Left colon (tissue), 2 donors: ENCODE data around the gene TNFSF18. TPM values are rescaled to one million over a fixed set of nuclear protein-coding genes. Genes with fewer than 3 reads are reported as not detected.

Experiments
- ATAC-seq: fragments of 200-7000 bp; cut with Tn5 transposase; one replicate; pipeline ENCODE4 v1.9.1; 2020; ENCODE audit warnings: mild to moderate bottlenecking, moderate library complexity
- DNase-seq, 2 donors: peaks; one replicate each; pipeline ENCODE4 v3.0.0-alpha.2; 2020
- intact Hi-C, 2 donors: fragments of 100-400 bp; cut with DNase I in 1 of 2; cut with micrococcal nuclease in 1 of 2; formaldehyde crosslinking; loops; one replicate each; pipeline versions ENCODE4 v1.11.2 to v1.14.0; 2022; cut with DNase I, micrococcal nuclease
- total RNA-seq, 2 donors: library from RNA; stranded (reverse); fragmentation: NEBNext Ultra II Directional; extraction: Animal tissue kit (Norgen Biotek cat#: 25700); gene quantifications; one replicate each; pipeline ENCODE4 v1.2.1, GENCODE V29; 2021
- donor health status: DM: no; HTN: no; CAD: no.
- donor health status: DM: yes; HTN: yes; CAD: no.

Gene TNFSF18
- total RNA-seq, 2 donors from 2014 or later, result 0.28 TPM; not detected in 1

DNA sequence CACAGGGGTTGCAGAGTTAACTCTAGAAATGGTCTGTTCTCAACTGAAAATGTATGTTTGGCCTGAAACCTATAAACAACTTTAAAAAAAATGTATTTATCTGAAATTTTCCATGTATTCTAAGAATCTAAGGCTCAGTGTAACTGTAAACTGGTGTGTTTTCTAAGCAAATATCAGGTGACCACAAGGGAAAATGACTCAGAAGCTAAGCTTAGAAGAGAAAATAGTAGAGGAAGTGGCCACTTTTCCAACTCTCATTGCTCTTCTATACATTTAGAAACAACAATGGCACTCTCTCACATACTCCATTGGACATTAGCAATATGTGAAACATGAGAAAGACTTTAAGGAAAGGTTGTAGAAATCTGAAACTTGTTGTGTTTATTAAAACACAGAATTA, 7.5 kb downstream of the TNFSF18 start:
- ATAC-seq (no peak), DNase-seq (no peak)
- intact Hi-C loops, result no loop called here

DNA sequence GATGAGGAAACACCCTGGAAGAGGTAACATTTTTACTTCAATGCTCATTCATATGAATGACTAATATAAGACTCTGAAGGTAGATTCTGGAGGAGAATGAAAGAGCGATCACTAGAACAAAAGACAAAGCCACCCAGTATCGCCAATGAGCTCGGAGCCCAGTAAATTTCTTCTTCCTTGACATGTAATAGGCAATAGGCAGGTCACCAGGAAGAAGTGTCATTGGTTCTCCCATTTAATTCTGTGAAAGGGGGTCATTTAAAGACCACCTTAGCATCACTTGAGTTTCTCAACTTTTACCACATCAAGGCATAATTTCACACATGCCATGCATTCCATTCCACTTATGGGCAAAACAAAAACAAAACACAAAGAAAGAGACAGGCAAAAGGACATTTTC, 7.9 kb downstream of the TNFSF18 start:
- intact Hi-C loops, result no loop called here
- DNase-seq (no peak), ATAC-seq (no peak)

DNA sequence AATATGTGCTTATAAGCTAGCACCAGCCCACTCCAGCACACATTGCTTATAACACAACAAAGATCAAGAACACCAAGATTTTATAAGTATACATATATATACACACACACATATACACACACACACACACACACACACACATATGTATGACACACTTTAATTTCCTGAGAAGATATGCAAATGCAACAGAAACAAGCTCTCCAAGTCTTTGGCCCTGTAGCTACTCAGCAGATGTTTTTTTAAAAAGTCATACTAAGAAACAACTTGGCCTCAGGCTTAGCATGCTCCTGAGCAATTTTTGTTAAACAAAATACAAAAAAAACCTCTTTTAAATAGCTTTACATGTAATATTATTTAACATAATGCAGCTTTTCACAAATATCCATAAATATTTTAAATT, 11.1 kb downstream of the TNFSF18 start:
- ATAC-seq (no peak), DNase-seq (no peak)
- intact Hi-C loops, result no loop called here

DNA sequence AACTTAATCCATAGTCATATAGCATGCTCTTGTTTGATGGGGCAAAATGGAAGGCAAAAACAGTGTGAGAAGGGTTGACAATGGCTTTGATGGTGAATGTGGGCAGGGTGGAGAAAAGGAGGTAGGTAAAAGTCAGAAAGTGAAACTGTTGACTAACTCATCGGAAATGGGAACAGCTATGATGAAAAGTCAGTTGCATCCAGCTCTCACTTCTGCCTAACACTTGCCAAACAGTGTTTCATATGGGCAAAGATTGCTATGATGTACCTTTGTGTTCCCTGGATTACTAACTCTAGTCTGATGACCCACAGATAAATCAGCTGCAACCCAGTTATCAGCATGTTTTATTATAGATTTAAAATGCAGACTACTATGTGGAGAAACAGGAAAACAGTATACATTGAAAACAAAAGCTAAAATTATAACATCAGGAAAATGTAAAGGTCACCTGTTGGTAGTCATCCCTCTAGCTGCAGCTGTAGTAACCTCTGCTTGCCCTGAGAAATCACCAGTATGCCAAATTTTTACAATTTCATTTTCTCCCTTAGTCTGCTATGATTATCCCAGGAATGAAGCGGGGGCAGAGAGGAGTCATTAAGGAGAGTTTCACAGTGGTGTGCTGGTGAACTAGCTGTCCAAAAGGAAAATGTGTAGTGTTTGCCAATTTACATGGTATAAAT, 11.7 kb downstream of the TNFSF18 start:
- intact Hi-C loops, result no loop called here
- ATAC-seq, result no peak

DNA sequence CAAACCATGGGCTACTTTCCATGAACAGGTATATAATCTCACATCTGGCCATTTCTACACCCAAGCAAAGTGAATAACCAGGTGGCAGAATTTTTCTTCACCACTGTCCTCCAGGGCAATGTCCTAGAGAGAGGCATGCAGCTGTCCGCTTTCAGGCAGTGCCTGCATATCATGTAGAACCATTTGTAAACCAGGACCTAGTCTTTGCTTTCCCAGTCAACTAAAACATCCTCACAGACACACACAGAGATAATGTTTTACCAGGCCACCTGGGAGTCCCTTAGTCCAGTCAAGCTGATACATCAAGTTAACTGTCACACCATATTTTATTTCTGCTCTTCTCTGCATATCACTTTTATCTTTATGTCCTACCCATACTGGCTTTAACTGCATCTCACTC, 26.2 kb downstream of the TNFSF18 start:
- DNase-seq (no peak), ATAC-seq (peak; percentile 68)
- intact Hi-C loops, result no loop called here

More for the DNA sequence above, 11.7 kb downstream of the TNFSF18 start:
- no peak for DNase-seq

DNA sequence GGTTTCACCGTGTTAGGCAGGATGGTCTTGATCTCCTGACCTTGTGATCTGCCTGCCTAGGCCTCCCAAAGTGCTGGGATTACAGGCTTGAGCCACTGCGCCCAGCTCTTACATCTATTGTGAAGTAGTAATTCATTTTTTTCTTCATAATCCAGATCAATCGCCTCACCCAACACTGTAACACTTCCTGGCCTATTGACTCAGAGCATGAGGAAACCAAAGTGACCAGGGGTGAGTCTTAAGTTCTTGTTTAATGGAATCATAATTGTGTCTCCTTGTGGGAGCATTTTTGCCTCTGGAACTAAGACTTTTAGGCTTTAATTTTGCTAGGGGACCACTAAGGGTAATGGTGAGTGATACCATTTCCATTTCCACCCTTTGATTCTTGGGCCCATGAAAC, 27.4 kb downstream of the TNFSF18 start:
- ATAC-seq (no peak), DNase-seq (no peak)
- intact Hi-C loops, result no loop called here

DNA sequence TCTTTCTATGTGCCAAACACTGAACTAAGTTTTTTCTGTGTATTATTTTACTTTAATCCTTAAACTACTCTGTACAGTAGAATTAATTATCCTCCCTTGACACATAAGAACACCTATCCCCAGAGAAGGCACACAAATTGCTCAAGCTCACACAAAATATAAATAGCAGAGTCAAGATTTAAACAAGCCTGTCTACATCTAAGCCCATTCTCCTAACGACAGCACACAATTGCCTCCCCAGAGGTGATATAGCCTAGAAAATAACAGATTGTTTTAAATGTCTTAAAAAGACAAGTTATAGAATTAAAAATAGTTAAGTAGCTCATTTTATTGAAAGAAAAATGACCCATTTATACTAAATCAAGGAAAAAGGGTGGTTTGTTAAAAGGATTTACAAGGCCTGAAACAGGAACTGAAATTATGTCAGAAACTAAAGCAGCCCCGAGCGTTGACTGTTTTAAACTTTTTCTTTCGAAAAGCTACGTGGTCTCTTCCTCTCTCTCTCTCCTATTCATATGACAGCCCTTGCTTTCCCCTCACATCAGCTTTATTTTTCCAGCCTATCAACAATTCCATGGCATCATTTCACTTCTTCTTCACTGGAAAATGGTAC, 30.5 kb downstream of the TNFSF18 start:
- no peak for DNase-seq
- ATAC-seq, result no peak
- intact Hi-C loops, result no loop called here

DNA sequence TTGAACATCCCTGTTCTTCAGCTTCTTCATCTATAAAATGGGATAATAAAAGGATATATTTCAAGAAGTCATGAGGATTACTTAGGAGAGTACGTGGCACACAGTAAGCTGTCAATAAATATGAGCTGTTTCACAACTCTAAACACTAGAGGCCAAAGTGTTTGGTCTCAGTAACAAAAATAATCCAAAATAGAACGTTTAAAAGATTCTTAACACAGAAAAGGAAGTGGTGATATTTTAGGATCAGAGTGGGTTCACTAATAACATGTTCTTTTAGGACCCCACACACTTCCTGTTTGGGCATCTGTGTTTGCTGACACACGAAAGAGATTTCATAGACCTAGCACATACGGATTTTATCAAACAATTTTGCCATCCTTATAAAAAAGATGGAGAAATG, 32.9 kb downstream of the TNFSF18 start:
- intact Hi-C loops, result no loop called here
- ATAC-seq (no peak), DNase-seq (no peak)

DNA sequence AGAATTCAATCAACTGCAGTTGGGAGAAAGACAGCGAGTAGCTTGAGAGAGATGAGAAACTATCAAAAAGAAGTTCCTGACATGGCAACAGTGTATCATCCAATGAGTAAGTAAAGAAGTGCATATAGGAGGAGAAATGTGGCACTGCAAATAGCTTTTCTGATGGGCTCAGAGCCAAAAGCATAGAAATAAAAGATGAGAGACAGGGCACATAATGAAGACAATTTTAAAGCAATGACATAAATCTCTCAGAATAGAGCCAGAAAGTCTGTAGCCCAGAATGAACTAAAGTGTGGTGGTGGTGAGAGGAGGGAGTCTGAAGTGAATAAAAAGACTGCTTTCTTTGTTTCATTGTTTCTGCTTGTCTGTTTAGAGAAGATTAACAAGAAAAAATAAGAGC, 34.3 kb downstream of the TNFSF18 start:
- intact Hi-C loops, result no loop called here
- DNase-seq, result no peak
- no peak for ATAC-seq

DNA sequence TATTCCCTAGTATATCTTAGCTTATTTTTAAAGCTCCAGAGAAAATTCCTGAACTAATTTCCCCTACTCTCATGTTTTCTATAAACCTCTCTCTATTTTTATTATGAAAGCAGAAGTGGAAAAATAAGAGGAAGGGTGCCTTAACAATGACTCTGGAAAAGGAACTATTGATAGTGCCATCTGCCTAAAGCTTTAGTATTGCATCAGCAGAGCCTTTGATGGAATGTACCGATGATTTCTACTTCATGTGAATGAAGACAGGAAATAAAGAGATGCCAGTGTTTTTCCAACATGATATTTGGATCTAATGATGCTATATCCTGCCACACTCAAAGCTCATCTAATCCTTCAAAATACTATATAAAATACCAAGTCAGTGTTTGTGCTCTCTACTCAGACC, 35.1 kb downstream of the TNFSF18 start:
- DNase-seq, result no peak
- no peak for ATAC-seq
- intact Hi-C loops, result no loop called here

DNA sequence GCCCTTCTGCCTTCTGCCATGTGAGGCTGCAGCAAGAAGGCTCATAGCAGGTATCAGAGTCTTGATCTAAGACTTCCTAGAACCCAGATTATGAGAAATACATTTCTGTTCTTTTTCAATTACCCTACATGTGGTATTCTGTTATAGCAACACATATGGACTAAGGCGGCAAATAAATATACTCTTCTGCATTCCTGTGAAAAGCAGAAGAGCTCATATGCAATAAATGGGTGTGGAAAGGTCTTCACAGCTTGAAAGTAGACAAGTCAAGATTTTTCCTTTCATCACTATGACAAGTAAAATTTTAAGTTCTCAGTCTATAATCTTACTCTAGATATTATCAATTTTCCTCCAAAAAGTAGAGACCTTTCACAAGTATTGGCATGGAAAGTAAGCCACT, 36.6 kb downstream of the TNFSF18 start:
- ATAC-seq (no peak), DNase-seq (no peak)
- intact Hi-C loops, result no loop called here

DNA sequence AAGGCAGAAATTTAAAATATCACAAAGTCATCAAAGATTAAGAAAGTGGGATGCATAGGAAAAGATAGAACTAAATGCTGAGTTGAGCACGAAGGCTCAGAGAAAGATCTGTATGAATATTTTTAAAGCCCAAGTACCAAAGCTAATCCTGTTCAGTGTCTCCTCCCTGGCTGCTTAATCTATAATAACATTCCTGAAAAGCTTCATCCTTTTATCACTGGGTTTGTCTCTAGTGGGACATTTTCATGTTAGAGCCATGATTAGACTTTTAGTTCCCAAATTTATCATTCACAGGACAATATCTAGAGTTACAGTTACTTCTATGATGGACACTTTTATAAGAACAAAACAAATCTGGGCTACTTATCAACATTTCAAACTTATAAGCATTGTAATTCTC, 38.6 kb downstream of the TNFSF18 start:
- DNase-seq (no peak), ATAC-seq (no peak)
- intact Hi-C loops, result no loop called here

DNA sequence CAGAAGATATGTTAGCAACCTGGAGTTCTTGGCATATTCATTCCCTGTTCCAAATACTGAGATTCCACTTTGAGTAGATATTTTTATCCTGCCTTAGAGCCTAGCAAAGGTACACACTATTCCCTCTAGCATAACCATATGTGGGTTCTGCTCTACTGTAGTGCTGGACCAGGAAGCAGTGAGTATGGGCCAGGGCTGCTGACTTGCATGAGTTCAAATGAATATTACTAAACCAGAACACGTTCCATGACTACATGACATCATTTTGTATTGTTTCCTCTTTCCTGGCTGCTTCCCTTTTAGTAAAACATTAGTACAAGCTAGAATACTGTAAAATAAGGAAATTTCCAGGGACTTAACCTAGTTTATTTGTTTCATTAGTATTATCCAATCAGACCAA, 41.1 kb downstream of the TNFSF18 start:
- ATAC-seq, result no peak
- no peak for DNase-seq
- intact Hi-C loops, result no loop called here

DNA sequence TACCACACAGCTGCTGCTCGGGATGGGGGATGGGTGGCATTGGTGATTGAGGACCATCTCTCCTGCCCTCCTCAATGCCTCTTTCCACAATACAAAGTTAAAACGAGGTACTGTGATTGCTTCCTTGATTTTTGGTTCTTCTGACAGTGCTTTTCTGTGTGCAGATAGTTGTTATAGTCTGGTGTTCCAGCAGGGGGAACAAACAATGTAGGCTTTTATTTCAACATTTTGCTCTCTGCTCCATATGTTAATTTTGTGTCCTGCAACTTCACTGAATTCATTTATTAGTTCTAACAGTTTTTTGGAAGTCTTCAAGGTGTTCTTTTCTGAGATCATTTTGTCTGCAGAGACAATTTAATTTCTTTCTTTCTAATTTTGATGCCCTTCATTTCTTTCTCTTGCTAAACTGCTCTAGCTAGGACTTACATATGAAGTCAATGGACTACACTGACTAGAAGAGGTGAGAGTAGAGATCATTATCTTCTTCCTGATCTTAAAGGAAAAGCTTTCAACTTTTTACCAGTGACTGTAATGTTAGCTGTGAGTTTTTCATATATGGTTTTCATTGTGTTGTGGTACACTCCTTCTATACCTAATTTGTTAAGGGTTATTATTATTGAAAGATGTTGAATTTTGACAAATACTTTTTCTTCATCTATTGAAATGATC, 45.4 kb downstream of the TNFSF18 start:
- no peak for DNase-seq

DNA sequence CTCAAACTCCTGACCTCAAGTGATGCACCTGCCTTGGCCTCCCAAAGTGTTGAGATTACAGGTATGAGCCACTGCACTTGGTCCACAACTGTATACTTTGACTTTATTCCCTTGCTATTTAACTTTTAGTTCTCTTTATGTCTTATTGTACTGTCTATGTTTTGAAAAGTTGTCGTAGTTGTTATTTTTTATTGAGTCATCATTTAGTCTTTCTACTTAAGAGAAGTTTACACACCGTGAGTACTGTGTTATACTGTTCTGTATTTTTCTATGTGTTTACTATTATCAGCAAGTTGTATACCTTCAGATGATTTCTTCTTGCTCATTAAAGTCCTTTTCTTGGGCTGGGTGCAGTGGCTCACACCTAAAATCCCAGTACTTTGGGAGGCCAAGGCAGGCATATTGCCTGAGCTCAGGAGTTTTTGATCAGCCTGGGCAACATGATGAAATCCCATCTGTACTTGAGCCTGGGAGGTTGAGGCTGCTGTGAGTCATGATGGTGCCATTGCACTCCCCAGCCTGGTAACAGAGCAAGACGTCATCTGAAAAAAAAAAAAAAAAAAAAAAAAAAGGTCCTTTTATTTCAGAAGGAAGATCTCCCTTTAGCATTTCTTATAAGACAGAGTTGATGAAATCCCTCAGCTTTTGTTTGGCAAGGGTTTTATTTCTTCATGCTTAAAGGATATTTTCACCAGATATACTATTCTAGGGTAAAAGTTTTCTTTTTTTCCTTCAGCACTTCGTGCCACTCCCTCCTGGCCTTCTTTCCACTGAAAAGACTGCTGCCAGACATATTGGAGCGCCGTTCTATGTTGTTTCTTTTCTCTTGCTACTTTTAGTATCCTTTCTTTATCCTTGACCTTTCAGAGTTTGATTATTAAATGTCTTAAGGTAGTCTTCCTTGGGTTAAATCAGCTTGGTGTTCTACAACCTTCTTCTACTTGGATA, 47.6 kb downstream of the TNFSF18 start:
- intact Hi-C loops, result no loop called here
- DNase-seq (no peak), ATAC-seq (no peak)

More for the DNA sequence above, 45.4 kb downstream of the TNFSF18 start:
- intact Hi-C loops, result no loop called here
- ATAC-seq, result no peak

DNA sequence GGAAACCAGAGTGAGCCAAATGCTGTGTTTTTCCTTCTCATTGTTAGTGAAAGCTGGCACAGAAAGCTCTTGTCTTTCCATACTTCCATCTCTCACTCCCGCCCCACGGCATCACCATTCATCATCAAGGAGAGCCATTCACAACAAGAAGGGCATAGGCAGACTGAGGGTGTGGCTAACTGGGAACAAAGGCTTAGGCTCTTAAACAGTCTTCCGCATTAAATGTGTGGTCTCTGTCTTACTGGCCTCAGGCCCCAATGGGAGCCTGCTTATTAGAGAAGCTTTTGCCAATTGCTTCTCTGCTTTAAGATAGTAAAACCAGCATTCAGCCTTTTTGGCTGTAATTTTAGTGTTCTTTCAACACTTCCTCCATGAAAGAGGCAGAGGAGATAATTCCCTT, 51.4 kb downstream of the TNFSF18 start:
- no peak for ATAC-seq

DNA sequence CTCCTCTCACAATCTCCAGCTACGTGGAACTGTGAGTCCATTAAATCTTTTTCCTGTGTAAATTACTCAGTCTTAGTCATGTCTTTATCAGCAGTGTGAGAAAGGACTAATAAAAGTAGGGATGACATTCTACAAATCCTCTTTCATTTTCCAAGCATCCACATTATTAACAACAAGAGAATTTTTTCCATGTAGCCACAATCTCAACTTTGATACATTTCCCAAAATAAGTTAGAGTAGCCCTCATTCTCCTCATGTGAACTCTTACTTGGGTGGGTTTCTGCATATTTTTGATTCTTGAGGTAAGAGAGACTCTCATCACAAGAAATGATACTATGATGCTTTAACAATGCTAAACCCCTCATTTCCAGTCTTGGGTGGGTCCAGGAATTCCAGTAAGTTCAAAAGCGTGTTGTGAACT, 52.8 kb downstream of the TNFSF18 start:
- intact Hi-C loops, result no loop called here
- ATAC-seq, result no peak
- DNase-seq, result no peak

More for the DNA sequence above, 51.4 kb downstream of the TNFSF18 start:
- DNase-seq, result no peak
- intact Hi-C loops, result no loop called here

DNA sequence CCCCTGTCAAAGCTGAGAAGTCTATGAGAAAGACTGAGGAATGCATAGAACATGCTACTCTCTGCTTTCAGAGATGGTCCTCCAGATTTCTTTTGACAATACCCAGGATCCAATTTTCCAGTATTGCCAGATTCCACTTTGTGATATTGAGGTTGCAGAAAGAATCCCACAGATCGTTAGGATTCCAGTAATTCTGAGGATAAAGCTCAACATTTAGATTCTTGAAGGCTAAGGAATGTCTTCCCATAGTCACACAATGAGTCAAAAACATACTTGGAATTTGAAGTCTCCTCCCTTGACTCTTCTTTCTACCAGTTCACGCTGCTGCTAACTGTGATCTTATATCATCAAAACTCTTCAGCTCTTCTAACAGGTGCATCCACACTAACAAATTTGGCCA, 57.1 kb downstream of the TNFSF18 start:
- no peak for ATAC-seq
- no peak for DNase-seq
- intact Hi-C loops, result no loop called here

DNA sequence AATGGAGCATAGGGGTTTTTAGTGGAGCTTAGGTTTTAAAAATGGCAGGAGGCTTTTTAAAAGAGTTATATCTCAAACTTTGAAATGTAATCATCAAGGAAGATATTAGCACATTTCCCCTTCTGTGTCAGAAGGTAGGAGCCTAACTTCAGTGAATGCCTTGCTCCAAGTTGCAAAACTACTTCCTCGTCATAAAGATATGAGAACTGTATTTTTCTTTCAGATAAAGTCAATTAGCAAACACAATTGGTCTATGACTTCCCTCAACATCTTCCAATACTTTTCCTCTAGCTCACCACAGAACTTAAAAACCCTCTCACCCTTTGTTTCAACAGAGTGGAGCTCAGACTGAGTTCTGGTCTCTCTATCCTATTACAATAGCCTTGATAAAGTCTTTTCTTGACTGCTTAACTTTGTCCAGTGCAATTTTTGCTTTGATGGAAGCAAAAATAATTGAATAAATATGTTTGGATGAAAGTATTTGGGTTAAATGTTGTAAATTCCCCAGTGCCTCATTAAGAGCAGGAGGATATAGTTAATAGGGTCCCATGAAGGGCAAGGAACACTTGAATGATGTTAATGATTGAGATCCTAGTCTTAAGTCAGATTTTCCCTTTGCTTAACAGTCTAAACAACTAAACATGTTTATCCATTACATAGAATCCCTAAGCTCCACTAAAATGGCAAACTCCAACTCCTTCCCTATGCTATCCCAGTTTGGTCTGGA, 58.9 kb downstream of the TNFSF18 start:
- intact Hi-C loops, result no loop called here
- peak; percentile 73 for ATAC-seq
- DNase-seq, result no peak
